T-cell (primary cell): ENCODE results near the gene IQCE. TPM values are rescaled to one million over a fixed set of nuclear protein-coding genes. Genes with fewer than 3 reads are reported as not detected.

ENCODE experiments used
- ATAC-seq, 4 experiments: fragments of 200-7000 bp in 3 of 4; fragments of 150-1000 bp in 1 of 4; cut with Tn5 transposase; replicated peaks in 1 of 4; 1 replicate in 3 of 4; 2 replicates in 1 of 4; pipeline ENCODE4 v1.10.0; 2021; ENCODE audit warnings: moderate library complexity in 3 of 4, mild to moderate bottlenecking in 2 of 4, moderate number of reproducible peaks in 1 of 4
- CTCF ChIA-PET, 2 donors: fragments of 300-600 bp; sonication (Branson Sonifier 250); formaldehyde crosslinking; loops; one replicate each; lab custom pipeline; 2022; ENCODE audit warnings: antibody characterized with exemption in 2 of 2; lab: Charles Lee
- POLR2A ChIA-PET, 2 donors: fragments of 300-600 bp; sonication (Branson Sonifier 250); formaldehyde crosslinking; loops; one replicate each; lab custom pipeline; 2022; ENCODE audit warnings: antibody characterized with exemption in 2 of 2; lab: Charles Lee
- DNase-seq, 35 experiments: peaks; one replicate each; pipeline versions ENCODE4 v3.0.0 to v3.0.0-alpha.2; 2013 to 2023
- H3K27ac ChIP-seq: one replicate; pipeline ENCODE4 v1.5.1; 2013; ENCODE audit warnings: low read length
- H3K27me3 ChIP-seq, 2 experiments: replicated peaks in 1 of 2; 1 replicate in 1 of 2; 2 replicates in 1 of 2; pipeline versions ENCODE4 v1.6.1 to v1.7.0; 2013; ENCODE audit warnings: low read length in 1 of 2, mixed read lengths in 1 of 2; ENCODE audit not compliant: control insufficient read depth in 2 of 2, insufficient read depth in 2 of 2; ENCODE audit errors: extremely low read depth in 1 of 2
- H3K36me3 ChIP-seq, 2 donors: 1 replicate in 1 of 2; 2 replicates in 1 of 2; pipeline versions ENCODE4 v1.6.1 to v1.7.0; 2013; ENCODE audit warnings: low read length in 1 of 2; ENCODE audit not compliant: control insufficient read depth in 2 of 2, insufficient read depth in 1 of 2; ENCODE audit errors: extremely low read depth in 1 of 2
- H3K4me1 ChIP-seq, 2 experiments: 1 replicate in 1 of 2; 2 replicates in 1 of 2; pipeline versions ENCODE4 v1.6.1 to v1.7.0; 2013; ENCODE audit warnings: low read length in 2 of 2, mixed read lengths in 1 of 2; ENCODE audit not compliant: insufficient read depth in 2 of 2, control insufficient read depth in 1 of 2; ENCODE audit errors: extremely low read depth in 1 of 2
- H3K4me3 ChIP-seq, 2 donors: 1 replicate in 1 of 2; 2 replicates in 1 of 2; pipeline versions ENCODE4 v1.5.1 to v1.7.0; 2013; ENCODE audit warnings: mild to moderate bottlenecking in 2 of 2, low read length in 1 of 2, moderate library complexity in 1 of 2; ENCODE audit not compliant: control insufficient read depth in 1 of 2; ENCODE audit errors: extremely low read depth in 1 of 2
- H3K9me3 ChIP-seq: 2 replicates; pipeline ENCODE4 v1.7.0; 2013
- H3K27ac Mint-ChIP-seq, 2 donors: one replicate each; pipeline ENCODE4 v1.8.0; 2020 to 2021; ENCODE audit warnings: mild to moderate bottlenecking in 2 of 2, mixed read lengths in 2 of 2
- H3K27me3 Mint-ChIP-seq, 2 donors: one replicate each; pipeline ENCODE4 v1.8.0; 2021 to 2022; ENCODE audit warnings: mixed read lengths in 2 of 2
- H3K36me3 Mint-ChIP-seq: one replicate; pipeline ENCODE4 v1.8.0; 2021; ENCODE audit warnings: mixed read lengths
- H3K4me1 Mint-ChIP-seq, 3 donors: one replicate each; pipeline ENCODE4 v1.8.0; 2020 to 2022; ENCODE audit warnings: mixed read lengths in 3 of 3, mild to moderate bottlenecking in 1 of 3
- H3K4me3 Mint-ChIP-seq, 3 donors: one replicate each; pipeline ENCODE4 v1.8.0; 2020 to 2022; ENCODE audit warnings: mild to moderate bottlenecking in 3 of 3, mixed read lengths in 3 of 3, moderate library complexity in 3 of 3
- H3K9me3 Mint-ChIP-seq, 3 donors: one replicate each; pipeline ENCODE4 v1.8.0; 2020 to 2022; ENCODE audit warnings: mixed read lengths in 3 of 3
- WGBS: methylation state at CpG from one replicate; pipeline ENCODE4 v1.1.5; 2013; ENCODE audit warnings: missing lambda C conversion rate; ENCODE audit not compliant: insufficient coverage; 5-methylcytosine and 5-hydroxymethylcytosine counted together
- total RNA-seq, 35 experiments: library from RNA in 6 of 35; stranded (reverse) in 6 of 35; fragments of 120-200 nt in 1 of 35; gene quantifications; one replicate each; pipeline versions ENCODE4 v1.2.1 to v1.2.4 and lab custom pipeline; 2013 to 2026

The IQCE gene
- total RNA-seq, 5 donors from 2014 or later (not counting 1 experiment from before 2014, with no cell fraction given) = 4.5 to 11.7 (median 8.0) TPM

GRCh38 chr7:2566890-2567678, 8.3 kb downstream of the IQCE start:
- CTCF ChIA-PET = no interaction called here
- peak; percentile 63 to 75 (median 66) for ATAC-seq
- POLR2A ChIA-PET = no interaction called here
- 71% methylated on average over 26 of the region's 28 CpGs for WGBS
- H3K4me1 ChIP-seq = peaks cover 0 to 9% of the 10 kb centered on the region in 2 experiments
- Mint-ChIP-seq H3K9me3 (no peaks in the 10 kb centered on the region), H3K4me1 (peaks cover 4 to 10% (median 7%) of the 10 kb centered on the region in 3 donors), H3K4me3 (peak overlapping the region in 2 of 3 donors; percentile 13), H3K27me3 (no peaks in the 10 kb centered on the region), H3K27ac (peak overlapping the region in 1 of 2 donors; percentile 39), H3K36me3 (peaks cover 4% of the 10 kb centered on the region)
- H3K9me3 ChIP-seq = no peaks in the 10 kb centered on the region
- H3K27me3 ChIP-seq = no peaks in the 10 kb centered on the region
- H3K27ac ChIP-seq = no peak overlapping the region
- peak in 7 of 35 experiments; percentile 13 to 43 (median 29) for DNase-seq
- peaks cover 0 to 3% of the 10 kb centered on the region in 2 donors for H3K36me3 ChIP-seq
- no peak overlapping the region for H3K4me3 ChIP-seq

DNA sequence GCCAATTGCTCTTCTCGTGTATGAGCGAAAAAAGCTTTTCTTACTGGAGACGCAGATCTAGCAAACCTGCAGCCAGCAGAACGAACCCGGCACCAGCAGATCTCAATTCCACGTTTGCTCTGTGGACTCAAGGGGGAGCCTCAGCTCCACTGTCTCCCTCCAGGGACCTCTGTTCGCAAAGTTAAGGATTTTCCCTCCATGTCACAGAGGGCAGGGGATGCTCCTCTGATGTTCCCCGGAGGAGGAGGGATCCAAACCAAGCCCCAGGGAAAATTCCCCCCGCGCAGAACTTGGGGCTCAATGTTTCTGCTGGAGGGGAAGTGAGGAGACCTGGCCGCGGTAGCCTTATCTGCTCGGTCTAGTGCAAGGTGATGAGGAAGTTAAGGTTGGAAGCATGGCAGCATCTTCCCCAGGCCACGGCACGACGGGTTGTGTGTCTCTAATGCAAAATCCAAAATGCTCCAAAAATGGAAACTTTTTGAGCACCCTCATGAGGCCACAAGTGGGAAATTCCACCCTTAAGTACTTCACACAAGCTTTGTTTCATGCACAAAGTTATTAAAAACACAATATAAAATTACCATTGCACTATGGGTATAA, 9.0 kb downstream of the IQCE start:
- H3K27ac Mint-ChIP-seq = no peak overlapping the region
- ATAC-seq (peak in 1 of 4 experiments; percentile 26), DNase-seq (peak in 1 of 35 experiments; percentile 33)
- ChIA-PET CTCF (no interaction called here), POLR2A (no interaction called here)
- H3K27me3 Mint-ChIP-seq = no peaks in the 10 kb centered on the region
- peaks cover 4% of the 10 kb centered on the region for H3K36me3 Mint-ChIP-seq
- Histone ChIP-seq H3K4me1 (peaks cover 0 to 9% of the 10 kb centered on the region in 2 experiments), H3K9me3 (no peaks in the 10 kb centered on the region), H3K4me3 (no peak overlapping the region), H3K27me3 (no peaks in the 10 kb centered on the region), H3K36me3 (peaks cover 0 to 5% of the 10 kb centered on the region in 2 donors), H3K27ac (no peak overlapping the region)
- 78% methylated on average over 13 of the region's 16 CpGs for WGBS
- H3K4me1 Mint-ChIP-seq = peaks cover 4 to 10% (median 7%) of the 10 kb centered on the region in 3 donors
- no peak overlapping the region for H3K4me3 Mint-ChIP-seq
- H3K9me3 Mint-ChIP-seq = no peaks in the 10 kb centered on the region

DNA sequence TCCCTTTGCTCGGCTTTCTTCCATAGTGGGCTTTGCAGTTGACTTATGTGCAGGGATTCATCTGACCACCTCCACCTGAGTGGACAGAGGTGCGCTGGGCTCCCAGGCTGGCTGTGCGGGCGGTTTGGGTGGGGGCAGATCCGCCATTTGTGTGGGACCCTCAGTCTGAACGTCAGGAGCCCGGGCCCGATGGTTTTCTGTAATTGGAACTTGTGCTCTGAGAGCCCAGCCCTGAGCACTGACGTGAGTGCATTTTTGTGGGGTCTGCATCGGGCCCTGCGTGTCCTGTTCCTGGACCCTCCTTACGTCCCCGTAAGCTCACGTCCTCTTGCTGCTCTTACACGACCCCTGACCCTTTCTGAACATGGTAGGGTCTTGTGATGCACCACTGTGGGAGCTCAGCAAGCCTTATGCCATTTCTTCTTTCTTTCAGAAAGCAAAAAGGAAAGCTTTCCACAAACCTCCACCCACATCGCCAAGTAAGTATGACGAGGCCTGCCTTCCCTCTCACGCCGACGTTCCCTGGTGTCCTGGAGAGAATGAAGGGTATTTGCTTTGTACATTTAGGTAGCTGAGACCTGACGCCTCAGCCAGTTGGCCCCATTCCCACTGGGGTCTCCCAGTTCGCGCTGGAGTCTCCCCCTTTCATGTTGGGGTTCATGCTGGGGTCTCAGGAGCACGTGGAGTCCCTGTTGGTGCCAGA, 9.9 kb downstream of the IQCE start:
- 95% methylated on average over 19 of the region's 24 CpGs for WGBS
- DNase-seq (no peak), ATAC-seq (no peak)
- Mint-ChIP-seq H3K9me3 (no peaks in the 10 kb centered on the region), H3K4me3 (no peak overlapping the region), H3K4me1 (peaks cover 4 to 10% (median 7%) of the 10 kb centered on the region in 3 donors), H3K27me3 (no peaks in the 10 kb centered on the region), H3K27ac (no peak overlapping the region), H3K36me3 (peaks cover 9% of the 10 kb centered on the region)
- peaks cover 0 to 8% of the 10 kb centered on the region in 2 donors for H3K36me3 ChIP-seq
- no peaks in the 10 kb centered on the region for H3K27me3 ChIP-seq
- no peaks in the 10 kb centered on the region for H3K9me3 ChIP-seq
- peaks cover 0 to 9% of the 10 kb centered on the region in 2 experiments for H3K4me1 ChIP-seq
- ChIA-PET POLR2A (no interaction called here), CTCF (no interaction called here)
- H3K27ac ChIP-seq = no peak overlapping the region
- H3K4me3 ChIP-seq = no peak overlapping the region

- ATAC-seq (no peak), DNase-seq (no peak)
- Histone ChIP-seq H3K9me3 (no peaks in the 10 kb centered on the region), H3K27ac (no peak overlapping the region), H3K4me3 (no peak overlapping the region), H3K36me3 (peaks cover 0 to 9% of the 10 kb centered on the region in 2 donors), H3K27me3 (no peaks in the 10 kb centered on the region), H3K4me1 (peaks cover 0 to 9% of the 10 kb centered on the region in 2 experiments)
- CTCF ChIA-PET = no interaction called here
- 97% methylated on average over 9 of the region's 14 CpGs for WGBS
- Mint-ChIP-seq H3K4me3 (no peak overlapping the region), H3K36me3 (peaks cover 16% of the 10 kb centered on the region), H3K9me3 (no peaks in the 10 kb centered on the region), H3K27me3 (no peaks in the 10 kb centered on the region), H3K4me1 (peaks cover 4 to 10% (median 7%) of the 10 kb centered on the region in 3 donors), H3K27ac (no peak overlapping the region)
- POLR2A ChIA-PET = no interaction called here
Observed at GRCh38 chr7:2569421-2569820, 10.6 kb downstream of the IQCE start.

DNA sequence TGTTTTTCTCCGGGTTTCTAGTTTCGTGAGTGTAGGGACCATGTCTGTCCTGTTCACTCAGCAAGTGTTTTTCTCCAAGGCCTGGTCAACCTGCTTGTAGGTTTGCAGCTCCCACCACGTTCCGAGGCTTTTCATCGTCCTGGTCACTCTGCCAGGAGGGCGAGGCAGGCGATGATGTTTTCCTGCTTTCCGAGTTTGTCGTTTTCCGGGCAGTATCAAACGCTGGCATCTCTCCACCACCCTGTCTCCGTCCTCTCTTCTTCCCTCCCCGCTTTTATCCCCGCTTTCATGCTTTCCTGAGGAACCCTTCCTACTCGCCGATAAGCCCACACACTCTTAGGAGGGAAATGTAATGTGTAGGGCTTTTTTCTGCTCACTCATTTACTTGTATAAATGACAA, 11.2 kb downstream of the IQCE start:
- no peak overlapping the region for H3K27ac ChIP-seq
- no peak overlapping the region for H3K27ac Mint-ChIP-seq
- 94% methylated on average over 9 of the region's 16 CpGs for WGBS
- H3K4me1 Mint-ChIP-seq = peaks cover 0 to 10% (median 7%) of the 10 kb centered on the region in 3 donors
- no peaks in the 10 kb centered on the region for H3K27me3 ChIP-seq
- ATAC-seq = no peak
- H3K36me3 ChIP-seq = peaks cover 0 to 9% of the 10 kb centered on the region in 2 donors
- H3K4me1 ChIP-seq = peaks cover 0 to 9% of the 10 kb centered on the region in 2 experiments
- no peak overlapping the region for H3K4me3 Mint-ChIP-seq
- H3K9me3 Mint-ChIP-seq = no peaks in the 10 kb centered on the region
- H3K36me3 Mint-ChIP-seq = peaks cover 22% of the 10 kb centered on the region
- CTCF ChIA-PET = no interaction called here
- H3K4me3 ChIP-seq = no peak overlapping the region
- no peak for DNase-seq
- POLR2A ChIA-PET = no interaction called here
- no peaks in the 10 kb centered on the region for H3K9me3 ChIP-seq
- no peaks in the 10 kb centered on the region for H3K27me3 Mint-ChIP-seq

GRCh38 chr7:2571409-2571808, 12.6 kb downstream of the IQCE start:
- peaks cover 27% of the 10 kb centered on the region for H3K36me3 Mint-ChIP-seq
- 96% methylated on average over 14 of the region's 15 CpGs for WGBS
- Histone ChIP-seq H3K27me3 (no peaks in the 10 kb centered on the region), H3K36me3 (peaks cover 0 to 9% of the 10 kb centered on the region in 2 donors), H3K4me1 (peaks cover 0 to 9% of the 10 kb centered on the region in 2 experiments), H3K9me3 (no peaks in the 10 kb centered on the region), H3K27ac (no peak overlapping the region), H3K4me3 (no peak overlapping the region)
- no peak overlapping the region for H3K27ac Mint-ChIP-seq
- no peak overlapping the region for H3K4me3 Mint-ChIP-seq
- H3K27me3 Mint-ChIP-seq = no peaks in the 10 kb centered on the region
- POLR2A ChIA-PET = no interaction called here
- ATAC-seq = no peak
- H3K9me3 Mint-ChIP-seq = no peaks in the 10 kb centered on the region
- H3K4me1 Mint-ChIP-seq = peaks cover 0 to 10% (median 7%) of the 10 kb centered on the region in 3 donors
- CTCF ChIA-PET = no interaction called here
- no peak for DNase-seq
